Measurements from ENCODE around the gene SCGB1D2.
"Not testable (repeated sequence)": the region's sequence is repeated elsewhere in the genome, so short reads cannot be mapped to it uniquely, and the experiment has no call there.

SCGB1D2 gene

GRCh38 chr11:62202910-62203309, 39.1 kb upstream of the SCGB1D2 start:
- Histone ChIP-seq H3K9me3 (ENCODE audit: severe bottlenecking) (no peaks in the 10 kb centered on the region), H3K27me3 (ENCODE audit: insufficient read depth, poor library complexity, severe bottlenecking) (peaks cover 5% of the 10 kb centered on the region), H3K27ac (ENCODE audit: poor library complexity, severe bottlenecking) (no peak overlapping the region), H3K4me1 (ENCODE audit: insufficient read depth, poor library complexity, severe bottlenecking) (no peaks in the 10 kb centered on the region), H3K4me3 (ENCODE audit: severe bottlenecking) (no peak overlapping the region), H3K36me3 (ENCODE audit: low read depth) (no peaks in the 10 kb centered on the region)
- no peak for DNase-seq (ENCODE audit: low spot score)
- ATAC-seq (ENCODE audit: low read depth) = no peak
- no peak for TF ChIP-seq CTCF (IDR thresholded peaks at IDR 0.05; ENCODE audit: poor library complexity, severe bottlenecking)

- no peak for ATAC-seq (ENCODE audit: low read depth)
- Histone ChIP-seq H3K36me3 (ENCODE audit: low read depth) (no peaks in the 10 kb centered on the region), H3K27ac (ENCODE audit: poor library complexity, severe bottlenecking) (no peak overlapping the region), H3K9me3 (ENCODE audit: severe bottlenecking) (no peaks in the 10 kb centered on the region), H3K27me3 (ENCODE audit: insufficient read depth, poor library complexity, severe bottlenecking) (peaks cover 5% of the 10 kb centered on the region), H3K4me1 (ENCODE audit: insufficient read depth, poor library complexity, severe bottlenecking) (no peaks in the 10 kb centered on the region), H3K4me3 (ENCODE audit: severe bottlenecking) (no peak overlapping the region)
- no peak for DNase-seq (ENCODE audit: low spot score)
- TF ChIP-seq CTCF (IDR thresholded peaks at IDR 0.05; ENCODE audit: poor library complexity, severe bottlenecking) = no peak
Measured at GRCh38 chr11:62204430-62204829, 37.6 kb upstream of the SCGB1D2 start.

- no peaks in the 10 kb centered on the region for H3K9me3 ChIP-seq (ENCODE audit: severe bottlenecking)
- H3K27ac ChIP-seq (ENCODE audit: poor library complexity, severe bottlenecking) = no peak overlapping the region
- ATAC-seq (ENCODE audit: low read depth) (no peak), DNase-seq (ENCODE audit: low spot score) (no peak)
- TF ChIP-seq CTCF (IDR thresholded peaks at IDR 0.05; ENCODE audit: poor library complexity, severe bottlenecking) = no peak
- H3K27me3 ChIP-seq (ENCODE audit: insufficient read depth, poor library complexity, severe bottlenecking) = no peaks in the 10 kb centered on the region
- H3K4me1 ChIP-seq (ENCODE audit: insufficient read depth, poor library complexity, severe bottlenecking) = no peaks in the 10 kb centered on the region
- H3K36me3 ChIP-seq (ENCODE audit: low read depth) = no peaks in the 10 kb centered on the region
- no peak overlapping the region for H3K4me3 ChIP-seq (ENCODE audit: severe bottlenecking)
Measured at GRCh38 chr11:62205441-62205840, 36.6 kb upstream of the SCGB1D2 start.

- not testable (repeated sequence) for H3K27me3 ChIP-seq (ENCODE audit: insufficient read depth, poor library complexity, severe bottlenecking); H3K4me1 ChIP-seq (ENCODE audit: insufficient read depth, poor library complexity, severe bottlenecking); H3K4me3 ChIP-seq (ENCODE audit: severe bottlenecking); H3K36me3 ChIP-seq (ENCODE audit: low read depth); H3K9me3 ChIP-seq (ENCODE audit: severe bottlenecking); ATAC-seq (ENCODE audit: low read depth); DNase-seq (ENCODE audit: low spot score); H3K27ac ChIP-seq (ENCODE audit: poor library complexity, severe bottlenecking)
Measured at GRCh38 chr11:62206276-62207066, 35.6 kb upstream of the SCGB1D2 start.

GRCh38 chr11:62208785-62209144, 33.3 kb upstream of the SCGB1D2 start:
- no peaks in the 10 kb centered on the region for H3K4me1 ChIP-seq (ENCODE audit: insufficient read depth, poor library complexity, severe bottlenecking)
- H3K4me3 ChIP-seq (ENCODE audit: severe bottlenecking) = no peak overlapping the region
- H3K9me3 ChIP-seq (ENCODE audit: severe bottlenecking) = no peaks in the 10 kb centered on the region
- DNase-seq (ENCODE audit: low spot score) (no peak), ATAC-seq (ENCODE audit: low read depth) (no peak)
- TF ChIP-seq CTCF (IDR thresholded peaks at IDR 0.05; ENCODE audit: poor library complexity, severe bottlenecking) = no peak
- H3K27ac ChIP-seq (ENCODE audit: poor library complexity, severe bottlenecking) = no peak overlapping the region
- H3K36me3 ChIP-seq (ENCODE audit: low read depth) = no peaks in the 10 kb centered on the region
- H3K27me3 ChIP-seq (ENCODE audit: insufficient read depth, poor library complexity, severe bottlenecking) = no peaks in the 10 kb centered on the region

Measured in RWPE2 (cell line).